Measurements from ENCODE around the gene HSBP1. TPM values are rescaled to one million over a fixed set of nuclear protein-coding genes. Genes with fewer than 3 reads are reported as not detected.

HSBP1 gene
- total RNA-seq, 1 donor from 2014 or later, result 88.8 TPM

DNA sequence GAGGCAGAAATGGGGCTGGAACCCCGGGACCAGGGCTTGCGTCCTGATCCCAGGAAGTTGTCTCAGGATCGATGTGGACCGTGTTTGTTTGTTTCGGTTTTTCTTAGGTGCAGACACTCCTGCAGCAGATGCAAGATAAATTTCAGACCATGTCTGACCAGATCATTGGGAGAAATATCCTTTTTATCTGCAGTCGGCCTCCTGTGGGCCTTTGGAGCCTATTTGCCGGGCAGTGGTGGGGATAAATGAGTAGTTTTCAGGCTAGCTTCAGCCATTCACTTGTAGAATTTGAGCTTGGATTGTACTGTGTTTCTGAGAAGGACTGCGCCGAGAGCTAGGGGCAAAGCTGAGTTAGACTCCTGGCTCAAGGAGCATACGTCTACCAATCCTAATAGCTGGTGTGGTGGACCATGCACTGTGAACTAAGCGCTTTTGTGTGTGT, 816 bp downstream of the HSBP1 start:
- Mint-ChIP-seq H3K4me1 (ENCODE audit: low read depth) (peaks cover 25% of the 10 kb centered on the region), H3K4me3 (ENCODE audit: unreplicated experiment) (peak overlapping the region; percentile 98), H3K9me3 (ENCODE audit: low read depth) (no peaks in the 10 kb centered on the region), H3K27me3 (ENCODE audit: low read depth) (no peaks in the 10 kb centered on the region), H3K36me3 (ENCODE audit: low read depth) (peaks cover 15% of the 10 kb centered on the region), H3K27ac (ENCODE audit: unreplicated experiment) (peak overlapping the region; percentile 94)
- TF ChIP-seq CTCF (IDR thresholded peaks at IDR 0.05), result no peak
- DNase-seq (ENCODE audit: low spot score), result no peak

DNA sequence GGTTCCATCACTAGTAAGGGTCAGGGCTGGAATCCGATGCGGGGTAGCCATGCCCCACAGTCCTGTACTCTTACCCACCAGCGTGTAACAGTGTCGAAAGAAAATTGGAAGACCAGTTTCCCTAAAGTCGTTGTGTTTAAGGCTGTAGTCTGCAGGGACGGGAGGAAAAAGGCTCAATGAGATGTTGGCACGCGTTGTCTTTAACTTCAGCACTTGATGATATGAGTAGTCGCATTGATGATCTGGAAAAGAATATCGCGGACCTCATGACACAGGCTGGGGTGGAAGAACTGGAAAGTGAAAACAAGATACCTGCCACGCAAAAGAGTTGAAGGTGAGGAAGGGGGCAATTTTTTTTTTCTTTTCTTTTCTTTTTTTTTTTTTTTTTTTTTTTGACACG, 1.3 kb downstream of the HSBP1 start:
- Mint-ChIP-seq H3K4me1 (ENCODE audit: low read depth) (peaks cover 30% of the 10 kb centered on the region), H3K27me3 (ENCODE audit: low read depth) (no peaks in the 10 kb centered on the region), H3K36me3 (ENCODE audit: low read depth) (peaks cover 15% of the 10 kb centered on the region), H3K9me3 (ENCODE audit: low read depth) (no peaks in the 10 kb centered on the region), H3K4me3 (ENCODE audit: unreplicated experiment) (peak overlapping the region; percentile 98), H3K27ac (ENCODE audit: unreplicated experiment) (peak overlapping the region; percentile 94)
- DNase-seq (ENCODE audit: low spot score), result no peak
- TF ChIP-seq CTCF (IDR thresholded peaks at IDR 0.05), result no peak

GRCh38 chr16:83810901-83811300, 3.1 kb downstream of the HSBP1 start:
- peaks cover 15% of the 10 kb centered on the region for H3K36me3 Mint-ChIP-seq (ENCODE audit: low read depth)
- no peak for TF ChIP-seq CTCF (IDR thresholded peaks at IDR 0.05)
- peak overlapping the region; percentile 17 for H3K27ac Mint-ChIP-seq (ENCODE audit: unreplicated experiment)
- H3K9me3 Mint-ChIP-seq (ENCODE audit: low read depth), result no peaks in the 10 kb centered on the region
- H3K4me3 Mint-ChIP-seq (ENCODE audit: unreplicated experiment), result no peak overlapping the region
- H3K4me1 Mint-ChIP-seq (ENCODE audit: low read depth), result peaks cover 35% of the 10 kb centered on the region
- H3K27me3 Mint-ChIP-seq (ENCODE audit: low read depth), result no peaks in the 10 kb centered on the region
- no peak for DNase-seq (ENCODE audit: low spot score)

GRCh38 chr16:83813823-83814658, 6.3 kb downstream of the HSBP1 start:
- no peak for DNase-seq (ENCODE audit: low spot score)
- Mint-ChIP-seq H3K36me3 (ENCODE audit: low read depth) (peaks cover 15% of the 10 kb centered on the region), H3K27me3 (ENCODE audit: low read depth) (peaks cover 2% of the 10 kb centered on the region), H3K4me3 (ENCODE audit: unreplicated experiment) (no peak overlapping the region), H3K9me3 (ENCODE audit: low read depth) (no peaks in the 10 kb centered on the region), H3K4me1 (ENCODE audit: low read depth) (peaks cover 26% of the 10 kb centered on the region), H3K27ac (ENCODE audit: unreplicated experiment) (peak overlapping the region; percentile 41)
- no peak for TF ChIP-seq CTCF (IDR thresholded peaks at IDR 0.05)

- Mint-ChIP-seq H3K4me3 (ENCODE audit: unreplicated experiment) (no peak overlapping the region), H3K4me1 (ENCODE audit: low read depth) (peaks cover 23% of the 10 kb centered on the region), H3K27ac (ENCODE audit: unreplicated experiment) (peak overlapping the region; percentile 23), H3K9me3 (ENCODE audit: low read depth) (no peaks in the 10 kb centered on the region), H3K36me3 (ENCODE audit: low read depth) (peaks cover 13% of the 10 kb centered on the region), H3K27me3 (ENCODE audit: low read depth) (peaks cover 2% of the 10 kb centered on the region)
- DNase-seq (ENCODE audit: low spot score), result no peak
- no peak for TF ChIP-seq CTCF (IDR thresholded peaks at IDR 0.05)
Observed at GRCh38 chr16:83814659-83814985, 6.8 kb downstream of the HSBP1 start.

All from chondrocyte (in vitro differentiated cells).